ENCODE results near the gene SHMT1.
"Not testable (repeated sequence)": the region's sequence is repeated elsewhere in the genome, so short reads cannot be mapped to it uniquely, and the experiment has no call there.

The SHMT1 gene

DNA sequence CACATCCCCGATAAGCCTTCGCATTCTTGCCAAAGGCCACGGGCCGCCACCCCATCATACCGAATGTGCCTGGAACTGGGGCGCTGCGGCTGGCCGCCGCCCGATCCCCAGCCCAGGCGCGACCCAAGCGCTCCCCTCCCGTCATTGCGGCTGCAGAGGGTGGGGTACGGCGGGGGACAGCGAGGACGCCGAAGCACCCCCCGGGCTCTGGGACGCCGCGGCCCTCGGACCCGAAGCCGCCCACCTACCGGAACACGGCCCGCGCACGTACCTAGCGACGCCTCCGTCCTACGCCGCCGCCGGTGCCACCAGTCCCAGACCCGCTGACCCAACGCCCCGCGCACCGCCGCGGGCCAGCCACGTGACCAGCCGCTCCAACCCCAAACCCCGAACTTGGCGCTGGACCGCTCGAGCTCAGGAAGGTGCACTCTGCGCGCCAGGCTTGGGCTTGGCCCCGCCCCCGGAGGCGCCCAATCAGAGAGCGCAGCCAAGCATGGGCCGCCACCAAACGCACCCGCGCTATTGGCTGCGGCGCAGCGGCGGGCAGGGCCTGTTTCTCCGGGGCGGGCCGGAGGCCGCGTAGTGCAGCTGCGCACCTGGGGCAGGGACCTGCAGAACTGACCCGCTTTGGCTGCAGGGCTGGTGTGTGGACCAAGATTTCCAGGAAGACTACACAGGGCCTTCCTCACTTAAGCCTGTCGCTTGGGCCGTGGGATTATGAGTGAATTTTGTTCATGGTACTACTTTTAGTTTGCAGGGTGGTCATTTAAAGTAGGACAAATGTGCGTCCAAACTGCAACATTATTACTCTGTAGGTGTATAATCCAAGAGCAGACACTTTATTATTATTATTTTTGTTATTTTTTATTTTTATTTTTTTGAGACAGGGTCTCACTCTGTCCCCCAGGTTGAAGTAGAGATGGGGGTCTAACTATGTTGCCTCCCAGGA is at the start of gene SHMT1:
Gene SHMT1 (minus strand): TSS at position 450 of the 949 bp plus-strand sequence. CDS start 7,569 bp downstream, outside the sequence.
- H3K4me3 ChIP-seq (ENCODE audit: low read depth, low read length) = peak within 1 kb of the TSS; percentile 82

DNA sequence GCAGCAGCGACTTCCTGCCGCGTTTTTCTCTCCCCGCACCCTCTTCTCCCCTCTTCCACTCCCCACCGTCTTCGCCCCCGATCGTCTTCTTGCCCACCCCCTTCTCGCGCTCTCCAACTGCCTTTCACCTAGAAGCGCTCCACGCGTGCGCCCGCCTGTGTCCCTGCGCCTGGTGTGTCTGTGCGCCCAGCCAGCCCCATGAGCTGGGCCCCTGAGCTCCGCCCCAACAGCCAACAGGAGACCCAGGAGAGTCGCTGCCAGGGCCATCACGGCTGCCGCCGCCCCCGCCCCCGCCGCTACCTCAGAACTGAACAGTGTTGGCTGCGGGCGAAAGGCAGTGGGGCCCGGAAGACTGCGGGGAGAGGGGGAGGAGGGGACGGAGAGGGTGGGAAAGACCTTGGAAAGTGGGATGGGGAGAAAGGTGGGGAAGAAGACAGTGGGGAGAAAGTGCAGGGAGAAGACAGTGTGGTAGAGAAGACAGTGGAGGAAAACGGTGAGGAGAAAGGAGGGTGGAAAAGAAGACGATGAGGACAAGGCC is 48.7 kb upstream of the SHMT1 start:
- H3K4me3 ChIP-seq (ENCODE audit: low read depth, low read length) = not testable (repeated sequence)

DNA sequence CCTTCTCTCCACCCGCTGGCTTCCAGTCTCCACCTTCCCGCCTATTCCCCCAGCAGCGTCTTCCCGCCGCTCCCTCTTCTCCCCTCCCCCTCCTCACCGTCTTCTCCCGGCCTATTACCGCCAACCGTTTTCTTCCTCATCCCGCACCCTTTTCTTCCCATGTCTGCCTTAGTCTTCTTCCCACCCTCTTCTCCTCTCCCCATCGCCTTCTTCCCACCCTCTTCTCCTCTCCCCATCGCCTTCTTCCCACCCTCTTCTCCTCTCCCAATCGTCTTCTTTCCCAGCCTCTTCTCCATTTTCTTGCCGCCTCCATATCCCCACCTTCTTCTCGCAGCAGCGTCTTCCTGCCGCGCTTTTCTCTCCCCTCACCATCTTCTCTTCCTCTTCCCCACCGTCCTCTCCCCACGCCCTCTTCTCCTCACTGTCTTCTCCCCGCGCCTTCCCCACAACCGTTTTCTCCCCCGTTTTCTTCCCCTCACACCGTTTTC is 48.1 kb upstream of the SHMT1 start:
- H3K4me3 ChIP-seq (ENCODE audit: low read depth, low read length) = peak overlapping the region; percentile 69

DNA sequence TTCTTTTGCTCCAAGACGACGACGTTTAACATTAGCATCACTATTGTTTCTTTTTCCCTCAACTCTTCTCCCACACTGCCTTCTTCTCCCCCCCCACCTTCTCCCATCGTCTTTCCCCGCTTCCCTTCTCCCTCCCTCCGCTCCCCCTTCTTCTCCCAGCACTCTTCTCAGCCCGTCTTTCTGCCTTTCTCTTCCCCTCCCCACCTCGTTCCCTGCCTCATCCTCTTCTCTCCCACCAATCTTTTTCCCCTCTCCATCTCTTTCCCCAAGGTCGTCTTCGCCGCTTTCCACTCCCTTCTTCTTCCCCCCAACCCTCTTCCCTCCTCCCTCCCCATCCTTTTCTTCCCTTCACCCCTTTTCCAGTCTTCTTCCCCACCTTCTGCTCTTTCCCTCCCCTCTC is 47.4 kb upstream of the SHMT1 start:
- peak overlapping the region; percentile 24 for H3K4me3 ChIP-seq (ENCODE audit: low read depth, low read length)

DNA sequence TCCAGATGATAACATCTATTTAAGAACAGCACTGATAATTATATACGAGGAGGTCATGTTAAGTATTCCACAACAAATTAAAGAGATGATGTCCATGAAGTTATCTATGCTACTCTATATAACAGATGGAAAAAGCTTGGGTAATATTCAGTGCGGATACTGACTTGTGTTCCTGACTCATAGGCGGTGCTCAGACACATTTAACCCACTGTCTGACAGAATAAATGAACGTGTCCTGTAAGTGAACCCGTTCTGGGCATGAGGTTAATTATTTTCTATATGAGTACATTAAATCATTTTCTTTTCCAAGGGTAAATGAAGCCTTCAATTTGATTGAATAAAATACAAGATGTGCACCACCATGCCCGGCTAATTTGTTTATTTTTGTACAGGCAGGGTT is 46.0 kb upstream of the SHMT1 start:
- H3K4me3 ChIP-seq (ENCODE audit: low read depth, low read length) = not testable (repeated sequence)

DNA sequence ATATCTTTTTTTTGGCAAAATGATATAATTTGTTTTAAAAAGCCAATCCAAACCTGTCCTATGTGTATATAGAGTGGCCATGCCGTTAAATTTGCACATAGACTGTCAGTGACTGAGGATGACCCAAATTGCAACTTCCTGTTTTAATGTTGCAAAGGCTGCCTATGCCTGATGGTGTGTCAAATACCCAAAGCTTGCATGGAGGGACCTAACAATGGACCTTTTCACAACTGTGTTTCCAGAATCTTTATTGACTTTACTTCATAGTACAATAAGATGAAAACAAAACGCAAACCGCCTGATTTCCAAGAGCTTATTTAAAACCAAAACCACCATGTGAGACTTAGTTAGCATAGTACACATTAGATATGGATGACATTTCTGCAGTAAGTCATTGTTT is 45.6 kb upstream of the SHMT1 start:
- not testable (repeated sequence) for H3K4me3 ChIP-seq (ENCODE audit: low read depth, low read length)

DNA sequence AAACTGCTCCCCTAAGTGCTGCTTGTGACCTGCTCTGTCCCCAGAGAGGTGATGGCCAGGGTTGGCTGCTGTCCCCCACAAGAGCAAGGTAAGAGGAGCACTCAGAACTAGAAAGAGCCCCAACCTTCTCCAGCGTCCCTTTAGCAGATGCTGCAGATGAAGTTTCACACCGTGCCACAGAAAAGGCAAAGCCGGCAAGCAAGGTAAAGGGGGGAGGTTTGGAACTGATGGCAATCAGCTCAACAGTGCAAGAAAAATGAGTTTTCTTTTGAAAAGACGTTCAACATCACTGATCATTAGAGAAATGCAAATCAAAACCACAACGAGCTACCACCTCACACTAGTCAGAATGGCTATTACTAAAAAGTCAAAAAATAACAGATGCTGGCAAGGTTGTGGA is 40.3 kb upstream of the SHMT1 start:
- H3K4me3 ChIP-seq (ENCODE audit: low read depth, low read length) = not testable (repeated sequence)

DNA sequence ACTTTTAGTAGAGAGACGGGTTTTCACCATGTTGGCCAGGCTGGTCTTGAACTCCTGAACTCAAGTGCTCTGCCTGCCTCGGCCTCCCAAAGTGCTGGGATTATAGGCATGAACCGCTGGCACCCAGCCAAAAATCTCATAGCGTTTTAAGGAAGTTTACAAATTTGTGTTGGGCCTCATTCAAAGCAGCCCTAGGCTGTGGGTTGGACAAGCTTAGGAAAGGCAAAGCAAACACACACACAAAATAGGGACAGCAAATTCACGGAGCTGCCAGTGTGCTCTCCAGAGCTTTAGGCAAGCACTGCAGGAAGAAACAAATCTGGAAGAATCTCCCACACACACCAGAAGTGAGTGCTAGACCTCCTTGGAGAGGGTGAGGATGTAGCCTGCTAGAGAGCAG is 39.8 kb upstream of the SHMT1 start:
- H3K4me3 ChIP-seq (ENCODE audit: low read depth, low read length) = not testable (repeated sequence)

DNA sequence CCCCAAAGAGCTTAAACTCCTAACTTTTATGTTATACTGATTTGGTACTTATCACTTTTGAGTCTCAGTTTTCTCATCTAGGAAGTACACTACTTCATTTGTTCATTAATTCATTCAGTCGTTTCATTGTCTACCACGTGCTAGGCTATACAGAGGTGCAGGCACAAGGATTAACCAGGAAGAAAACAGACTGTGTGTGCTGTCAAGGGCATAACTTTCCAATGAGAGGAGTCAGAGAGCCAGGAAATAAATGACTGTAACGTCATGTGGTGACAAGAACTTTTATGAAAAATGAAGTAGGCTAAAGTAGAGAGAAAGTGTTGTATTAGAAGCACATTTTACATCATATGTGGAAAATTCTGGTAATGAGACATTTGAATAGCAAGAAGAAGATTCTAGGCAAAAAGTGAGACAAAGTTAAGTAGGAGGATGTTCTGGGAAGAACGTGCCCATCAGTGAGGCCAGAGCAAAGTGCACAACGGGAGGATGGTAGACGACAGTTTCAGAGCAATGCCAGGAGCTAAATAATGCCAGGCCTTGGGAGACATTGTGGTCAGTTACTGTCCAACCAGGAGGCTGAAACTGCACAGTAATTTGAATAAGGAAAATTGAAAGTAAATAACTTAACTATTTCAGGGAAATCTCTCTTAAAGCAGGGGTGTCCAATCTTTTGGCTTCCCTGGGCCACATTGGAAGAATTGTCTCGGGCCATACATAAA is 38.7 kb upstream of the SHMT1 start:
- not testable (repeated sequence) for H3K4me3 ChIP-seq (ENCODE audit: low read depth, low read length)

DNA sequence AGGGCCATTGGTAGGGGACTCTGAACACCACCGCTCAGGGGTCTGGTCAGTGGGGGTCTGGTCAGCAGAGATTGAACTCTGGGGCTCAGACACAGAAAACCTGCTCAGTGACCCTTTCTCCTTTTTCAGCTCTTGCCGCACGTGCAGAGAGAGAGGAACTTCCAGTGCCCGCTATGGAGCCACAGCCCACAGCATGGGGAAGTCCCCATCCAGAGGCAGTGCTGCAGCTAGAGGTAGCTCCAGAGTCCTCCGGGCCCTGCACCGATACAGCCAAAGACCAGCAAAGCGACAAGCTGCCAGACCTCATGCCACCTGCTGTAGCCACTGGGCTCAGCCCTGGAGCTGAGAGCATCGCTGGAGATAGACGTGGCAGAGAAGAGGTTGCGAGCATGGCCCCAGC is 25.4 kb upstream of the SHMT1 start:
- not testable (repeated sequence) for H3K4me3 ChIP-seq (ENCODE audit: low read depth, low read length)

DNA sequence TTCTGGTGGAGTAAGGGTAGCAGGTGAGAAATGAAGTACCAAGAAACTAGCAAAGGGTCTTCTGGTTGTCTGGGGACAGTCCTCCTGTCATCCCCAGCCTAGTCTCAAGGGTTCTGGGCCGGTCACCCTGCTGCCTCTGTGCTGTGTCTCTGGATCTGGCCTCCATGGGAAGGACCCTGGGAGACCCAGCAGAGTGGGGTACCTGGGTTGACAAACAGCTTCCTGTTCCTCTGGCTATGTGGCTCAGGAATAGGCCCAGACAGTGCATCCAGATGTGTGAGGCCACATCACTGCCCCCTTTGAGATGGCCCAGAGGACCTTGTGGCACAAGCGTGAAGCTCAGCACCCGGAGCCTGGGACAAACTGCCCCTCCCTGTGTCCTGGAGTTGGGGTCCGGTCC is 24.9 kb upstream of the SHMT1 start:
- H3K4me3 ChIP-seq (ENCODE audit: low read depth, low read length) = not testable (repeated sequence)

DNA sequence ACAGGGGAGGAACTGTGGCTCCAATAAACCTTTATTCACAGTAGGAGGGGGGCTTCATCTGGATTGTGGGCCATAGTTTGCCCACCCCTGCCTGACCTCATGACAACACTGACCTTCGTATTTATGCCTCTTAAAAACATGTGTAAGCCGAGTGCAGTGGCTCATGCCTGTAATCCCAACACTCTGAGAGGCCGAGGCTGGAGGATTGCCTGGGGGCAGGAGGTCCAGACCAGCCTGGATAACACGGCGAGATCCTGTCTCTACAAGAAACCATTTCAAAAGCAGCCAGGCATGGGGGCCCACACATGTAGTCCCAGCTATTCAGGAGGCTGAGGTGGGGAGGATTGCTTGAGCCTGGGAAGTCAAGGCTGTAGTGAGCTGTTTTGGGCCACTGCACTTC is 24.2 kb upstream of the SHMT1 start:
- H3K4me3 ChIP-seq (ENCODE audit: low read depth, low read length) = not testable (repeated sequence)

DNA sequence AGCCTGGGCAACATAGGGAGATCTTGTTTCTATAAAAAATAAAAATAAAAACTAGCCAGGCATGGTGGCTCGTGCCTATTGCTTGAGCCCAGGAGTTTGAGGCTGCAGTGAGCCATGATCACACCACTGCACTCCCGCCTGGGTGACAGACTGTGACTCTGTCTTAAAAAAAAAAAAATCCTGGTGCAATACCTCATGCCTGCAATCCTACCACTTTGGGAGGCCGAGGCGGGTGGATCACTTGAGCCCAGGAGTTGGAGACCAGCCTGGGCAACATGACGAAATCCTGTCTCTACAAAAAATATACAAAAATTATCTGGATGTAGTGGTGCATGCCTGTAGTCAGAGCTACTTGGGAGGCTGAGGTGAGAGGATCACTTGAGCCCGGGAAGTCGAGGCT is 20.9 kb upstream of the SHMT1 start:
- not testable (repeated sequence) for H3K4me3 ChIP-seq (ENCODE audit: low read depth, low read length)

DNA sequence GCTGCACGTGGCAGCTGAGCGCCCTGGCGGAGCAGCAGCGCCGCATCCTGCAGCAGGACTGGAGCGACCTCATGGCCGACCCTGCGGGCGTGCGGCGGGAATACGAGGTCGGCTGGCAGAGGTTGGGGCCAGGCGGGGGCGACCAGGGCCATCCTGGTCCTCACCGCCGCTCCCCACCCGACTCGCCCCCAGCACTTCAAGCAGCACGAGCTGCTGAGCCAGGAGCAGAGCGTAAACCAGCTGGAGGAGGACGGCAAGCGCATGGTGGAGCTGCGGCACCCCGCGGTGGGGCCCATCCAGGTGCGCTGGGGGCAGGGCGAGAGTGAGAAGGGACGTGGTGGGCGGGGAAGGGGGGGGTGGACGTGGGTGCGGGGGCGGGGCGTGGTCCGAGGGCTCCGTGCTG is 19.7 kb upstream of the SHMT1 start:
- not testable (repeated sequence) for H3K4me3 ChIP-seq (ENCODE audit: low read depth, low read length)

DNA sequence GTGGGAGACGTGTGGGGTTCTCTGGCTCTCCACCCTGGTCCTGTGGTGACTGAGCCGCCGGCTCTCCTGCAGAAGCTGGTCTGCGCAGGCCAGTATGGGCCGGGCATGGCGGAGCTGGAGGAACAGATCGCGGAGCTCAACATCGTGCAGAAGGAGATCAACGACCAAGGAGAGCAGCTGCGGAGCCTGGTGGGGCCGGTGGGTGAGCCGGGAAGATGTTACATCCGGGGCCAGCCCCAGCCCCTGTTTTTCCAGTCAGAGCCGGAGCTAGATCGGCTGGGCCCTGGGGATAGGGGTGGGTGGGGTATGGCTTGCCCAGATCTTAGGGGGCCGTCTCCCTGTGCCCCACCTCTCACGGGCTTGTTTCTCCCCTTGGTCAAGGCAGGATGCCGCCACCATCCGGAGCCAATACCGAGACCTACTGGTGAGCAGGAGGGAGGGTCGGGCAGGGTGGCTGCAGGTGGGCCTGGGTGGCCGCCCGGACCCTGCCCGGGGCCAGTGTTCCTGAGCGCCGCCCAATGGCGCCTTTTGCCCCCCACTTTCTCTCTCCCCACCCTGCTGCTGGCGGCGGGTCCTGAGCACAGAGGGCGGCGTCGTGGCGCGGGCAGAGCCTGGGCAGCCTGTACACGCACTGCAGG is 19.2 kb upstream of the SHMT1 start:
- H3K4me3 ChIP-seq (ENCODE audit: low read depth, low read length) = no peak overlapping the region

DNA sequence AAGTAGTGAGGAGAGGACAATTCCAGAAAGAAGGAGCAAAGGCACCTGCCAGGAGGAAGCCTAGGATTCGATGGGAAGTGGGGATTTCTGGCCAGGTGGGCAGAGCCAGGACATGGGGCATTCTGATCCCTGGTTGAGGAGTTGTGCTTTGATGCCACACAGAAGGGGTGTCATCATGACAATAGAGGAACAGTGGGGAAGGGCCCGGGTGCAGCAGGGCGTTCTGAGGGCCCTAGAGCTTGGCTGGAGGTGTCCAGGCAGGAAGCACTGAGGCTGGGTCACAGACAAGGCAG is 18.5 kb upstream of the SHMT1 start:
- H3K4me3 ChIP-seq (ENCODE audit: low read depth, low read length) = no peak overlapping the region

DNA sequence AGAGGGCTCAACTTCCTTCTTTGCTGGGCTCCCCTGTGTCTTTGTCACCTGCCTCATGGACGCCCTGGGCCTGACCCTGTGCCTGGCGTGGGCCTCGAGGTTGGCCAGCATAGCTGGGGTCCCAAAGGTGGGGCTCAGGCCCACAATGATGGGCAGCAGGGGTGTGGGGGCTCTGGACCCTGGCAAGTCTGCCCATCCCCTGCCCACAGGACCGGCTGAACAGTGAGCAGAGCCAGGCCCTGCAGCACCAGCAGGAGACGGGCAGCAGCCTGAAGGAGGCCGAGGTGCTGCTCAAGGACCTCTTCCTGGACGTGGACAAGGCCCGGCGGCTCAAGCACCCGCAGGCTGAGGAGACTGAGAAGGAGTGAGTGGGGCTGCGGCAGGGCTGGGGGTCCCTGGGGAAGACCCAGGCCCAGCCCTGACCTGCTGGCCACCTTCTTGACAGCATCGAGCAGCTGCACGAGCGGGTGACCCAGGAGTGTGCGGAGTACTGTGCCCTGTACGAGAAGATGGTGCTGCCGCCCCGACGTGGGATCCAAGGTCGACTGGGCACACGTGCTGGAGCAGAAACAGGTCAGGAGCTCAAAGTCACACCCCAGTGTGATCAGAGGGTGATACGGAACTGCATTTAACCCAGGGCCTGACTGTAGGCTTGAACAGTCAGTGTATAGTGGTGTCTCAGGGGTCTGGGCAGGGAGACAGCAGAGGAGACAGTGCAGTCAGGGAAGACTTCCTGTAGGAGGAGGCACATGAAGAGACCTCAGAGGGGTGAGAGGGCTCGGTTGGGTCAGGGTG is 18.0 kb upstream of the SHMT1 start:
- H3K4me3 ChIP-seq (ENCODE audit: low read depth, low read length) = no peak overlapping the region

DNA sequence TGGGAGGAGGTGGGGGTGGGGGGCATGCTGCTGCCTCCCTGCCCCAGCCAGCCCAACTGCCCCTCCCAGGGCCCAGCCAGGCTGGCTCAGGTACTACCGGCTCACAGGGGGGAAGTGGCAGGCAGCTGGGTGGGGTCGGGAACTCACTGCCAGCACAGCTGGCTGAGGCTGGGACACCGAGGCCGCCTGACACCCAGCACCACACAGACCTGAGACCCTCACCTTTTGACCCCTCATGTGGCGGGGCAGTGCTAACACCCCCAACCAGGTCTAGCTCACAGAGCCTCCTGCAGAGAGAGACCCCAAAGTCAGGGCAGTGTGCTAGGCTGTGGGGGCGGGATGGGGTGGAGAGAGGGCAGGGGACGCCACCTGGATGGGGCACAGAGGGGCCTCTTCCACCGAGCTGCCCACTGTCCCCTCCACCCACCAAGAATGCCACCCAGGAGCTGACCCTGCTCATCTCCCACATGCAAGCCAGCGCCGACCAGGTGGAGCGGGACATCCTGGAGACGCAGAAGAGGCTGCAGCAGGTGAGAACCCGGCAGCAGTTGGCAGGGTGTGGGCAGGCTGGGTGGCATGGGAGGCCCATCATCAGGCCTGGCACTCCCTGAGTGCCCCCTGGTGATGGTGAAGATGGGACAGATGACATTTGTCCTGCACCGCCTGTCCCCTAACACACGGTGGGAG is 17.3 kb upstream of the SHMT1 start:
- no peak overlapping the region for H3K4me3 ChIP-seq (ENCODE audit: low read depth, low read length)

DNA sequence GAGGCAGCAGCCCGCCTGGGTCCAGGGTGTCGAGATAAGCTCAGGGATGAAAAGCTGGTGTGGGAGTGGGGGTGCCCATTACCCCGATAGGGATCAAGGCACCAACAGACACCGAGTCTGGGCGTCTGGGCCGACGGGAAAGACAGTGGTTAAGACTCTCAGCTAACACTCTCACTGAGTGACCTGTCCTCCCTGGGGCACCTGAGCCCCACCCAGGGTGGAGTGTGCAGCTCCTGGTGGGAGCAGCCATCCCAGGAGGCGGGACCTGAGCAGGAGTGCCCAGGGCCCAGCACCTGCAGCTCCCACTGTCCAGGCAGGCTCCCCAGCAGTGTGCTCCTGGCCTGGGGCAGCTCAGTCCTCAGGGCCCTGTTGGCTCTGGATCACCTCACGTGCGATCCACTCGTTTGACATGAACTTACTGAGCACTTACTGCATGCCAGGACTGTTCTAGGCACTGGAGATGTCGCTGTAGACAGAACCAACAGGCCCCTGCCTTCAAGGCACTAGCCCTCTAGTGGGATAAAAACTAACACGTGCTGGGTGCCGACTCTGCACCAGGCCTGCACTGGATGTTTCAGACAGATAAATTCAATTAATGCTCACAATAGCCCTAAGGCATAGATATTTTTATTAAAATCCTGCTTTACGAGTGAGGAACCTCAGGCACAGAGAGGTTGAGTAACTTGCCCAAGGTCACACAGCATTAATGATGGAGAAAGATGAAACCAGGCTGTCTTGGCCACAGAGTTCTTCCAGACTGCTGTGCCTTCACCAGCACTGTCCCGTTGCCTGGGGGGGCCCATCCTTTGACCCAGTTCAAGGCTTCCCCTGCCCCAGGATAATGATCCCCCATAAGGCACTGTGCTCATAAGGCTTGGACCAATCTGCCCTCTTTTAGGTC is 16.1 kb upstream of the SHMT1 start:
- H3K4me3 ChIP-seq (ENCODE audit: low read depth, low read length) = no peak overlapping the region
